Heart left ventricle (tissue), 16 donors: ENCODE measurements around the gene FOXE1. TPM values are rescaled to one million over a fixed set of nuclear protein-coding genes. Genes with fewer than 3 reads are reported as not detected.

Experiments used
- ATAC-seq, 4 donors: fragments of 200-7000 bp; cut with Tn5 transposase; one replicate each; pipeline ENCODE4 v1.9.1; 2020 to 2022; ENCODE audit warnings: moderate library complexity in 4 of 4, mild to moderate bottlenecking in 3 of 4, moderate number of reproducible peaks in 1 of 4
- DNase-seq, 5 donors: peaks; one replicate each; pipeline ENCODE4 v3.0.0-alpha.2; 2020
- H3K27ac ChIP-seq, 12 donors: fragments of 200-600 bp; sonication (generic) in 4 of 12; one replicate each; pipeline versions ENCODE4 v1.5.0 to v1.8.0; 2016 to 2022; ENCODE audit warnings: mild to moderate bottlenecking in 2 of 12
- H3K27me3 ChIP-seq, 9 donors: fragments of 200-600 bp; sonication (generic) in 2 of 9; one replicate each; pipeline versions ENCODE4 v1.5.1 to v1.8.0; 2016 to 2022; ENCODE audit warnings: mild to moderate bottlenecking in 3 of 9
- H3K36me3 ChIP-seq, 9 donors: fragments of 200-600 bp; sonication (generic) in 2 of 9; one replicate each; pipeline versions ENCODE4 v1.5.0 to v1.8.0; 2018 to 2022; ENCODE audit warnings: mild to moderate bottlenecking in 2 of 9
- H3K4me1 ChIP-seq, 12 donors: fragments of 200-600 bp; sonication (generic) in 4 of 12; one replicate each; pipeline versions ENCODE4 v1.5.0 to v1.8.0; 2016 to 2022; ENCODE audit warnings: mild to moderate bottlenecking in 3 of 12
- H3K4me3 ChIP-seq, 12 donors: fragments of 200-600 bp; sonication (generic) in 4 of 12; one replicate each; pipeline versions ENCODE4 v1.5.0 to v1.8.0; 2017 to 2022; ENCODE audit warnings: mild to moderate bottlenecking in 9 of 12, moderate library complexity in 4 of 12
- H3K9me3 ChIP-seq, 12 donors: fragments of 200-600 bp; sonication (generic) in 4 of 12; one replicate each; pipeline versions ENCODE4 v1.5.0 to v1.8.0; 2016 to 2022; ENCODE audit warnings: mild to moderate bottlenecking in 1 of 12
- POLR2A ChIP-seq, 2 donors: fragments of 450-650 bp; IDR thresholded peaks; one replicate each; pipeline ENCODE4 v1.6.1; 2017; ENCODE audit warnings: antibody characterized with exemption in 2 of 2, mild to moderate bottlenecking in 2 of 2, moderate library complexity in 2 of 2
- WGBS, 4 donors: extraction: QIAGEN DNeasy Blood & Tissue Kit in 2 of 4; methylation state at CpG; one replicate each; pipeline versions ENCODE4 v1.1.5 to v1.1.7; 2013 to 2018; 5-methylcytosine and 5-hydroxymethylcytosine counted together
- intact Hi-C, 10 donors: fragments of 100-400 bp; cut with DNase I; formaldehyde crosslinking; loops; one replicate each; pipeline versions ENCODE4 v1.11.1 to v1.14.2; 2022
- polyA plus RNA-seq, 2 donors: library from polyadenylated mRNA; stranded (reverse); fragments of 200-250 nt; gene quantifications; one replicate each; pipeline ENCODE4 v1.2.3, GENCODE V29; 2013
- total RNA-seq, 9 donors: library from RNA; depleted of rRNA in 2 of 9; stranded (reverse); fragments of >200 nt in 2 of 9; fragmentation: NEBNext Ultra II Directional in 3 of 9; extraction: Animal tissue kit (Norgen Biotek cat#: 25700) in 3 of 9; gene quantifications; one replicate each; pipeline versions ENCODE4 v1.1.0 to v1.2.4, GENCODE V29; 2016 to 2023
- TF ChIP-seq, protein P1 (sequence below), 12 donors: fragments of 200-600 bp; sonication (generic) in 4 of 12; IDR thresholded peaks; one replicate each; pipeline versions ENCODE4 v1.5.0 to v1.8.0; 2018 to 2022; ENCODE audit warnings: antibody characterized with exemption in 12 of 12, mild to moderate bottlenecking in 5 of 12
- donor health status: ischemic (EF 13 %, LVEDD 7.1; RV severe dilation, severe dysfunction).
- donor health status: healthy with polysubstance abuse.
- donor health status: DM: no; HTN: yes; CAD: no.
- donor health status: DM: no; HTN: no; CAD: no.
- donor health status: ischemic (EF 25% LVEDD 6.9; RV normal size, moderate dysfunction).
- donor health status: ischemic (EF 25% LVEDD 5.7; RV mildly dilated, moderate dysfunction).
- donor health status: healthy.
- donor health status: DM: yes; HTN: yes; CAD: no.
- donor health status: ischemic (EF 35%, LVEDD 5.7; RV mildly dilated, moderate dysfunction).
- donor health status: nonischemic (EF 11% LVEDD 7.7; RV severe dilation, severe dysfunction).
- donor health status: DM: yes; HTN: yes; CAD: no.
- donor health status: PGD.
- donor health status: ischemic (EF 29% LVEDD 5.4; RV normal size, mild dysfunction).
- donor health status: nonischemic (EF 23%, LVEDD 6.1; RV moderate dilation, normal function).

Gene FOXE1
- total and polyA plus RNA-seq, 11 donors: not detected

DNA sequence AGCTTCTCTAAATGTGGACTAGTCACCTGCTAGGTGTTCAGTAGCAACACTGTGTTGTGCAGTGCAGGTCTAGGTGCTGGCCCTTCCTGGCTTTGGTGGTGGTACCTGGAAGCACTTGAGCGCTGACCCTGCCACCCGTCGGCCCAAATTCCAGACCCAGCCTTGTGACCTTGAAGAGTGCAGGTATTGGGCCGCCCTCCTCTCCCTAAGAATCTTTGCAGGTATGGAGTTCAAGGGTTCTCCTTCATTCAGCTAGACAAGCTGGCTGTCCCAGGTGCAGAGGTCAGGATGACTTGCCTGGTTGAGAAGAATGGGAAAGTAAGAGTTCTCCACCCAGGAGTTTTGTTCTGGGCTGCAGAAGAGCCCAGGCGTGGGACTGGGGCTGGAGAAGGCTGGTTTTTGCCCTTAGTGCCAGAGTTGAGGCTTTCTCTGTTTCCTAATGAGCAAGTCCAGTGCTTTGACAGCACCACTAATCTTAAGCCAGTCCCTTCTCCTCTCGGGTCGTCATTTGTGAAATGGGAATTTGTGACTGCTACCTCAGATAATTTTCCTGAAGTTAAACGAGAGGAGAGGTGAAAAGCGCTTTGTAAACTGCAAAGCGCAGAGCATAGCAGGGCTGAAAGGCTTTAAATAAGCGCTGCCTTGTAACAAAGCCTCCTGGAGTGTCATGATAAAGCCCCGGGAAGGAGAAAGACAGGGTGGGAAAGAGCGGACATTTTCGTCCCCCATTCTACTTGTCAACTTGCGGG lies 4.0 kb downstream of the FOXE1 start:
- intact Hi-C loops: no loop called here
- ATAC-seq (no peak), DNase-seq (no peak)
- Histone ChIP-seq H3K9me3 (no peaks in the 10 kb centered on the region), H3K4me1 (peaks cover 0 to 39% (median 10%) of the 10 kb centered on the region in 12 donors), H3K36me3 (no peaks in the 10 kb centered on the region), H3K27me3 (peaks cover 61 to 100% (median 89%) of the 10 kb centered on the region in 9 donors), H3K27ac (no peak overlapping the region), H3K4me3 (no peak overlapping the region)
- TF ChIP-seq, protein P1, sequence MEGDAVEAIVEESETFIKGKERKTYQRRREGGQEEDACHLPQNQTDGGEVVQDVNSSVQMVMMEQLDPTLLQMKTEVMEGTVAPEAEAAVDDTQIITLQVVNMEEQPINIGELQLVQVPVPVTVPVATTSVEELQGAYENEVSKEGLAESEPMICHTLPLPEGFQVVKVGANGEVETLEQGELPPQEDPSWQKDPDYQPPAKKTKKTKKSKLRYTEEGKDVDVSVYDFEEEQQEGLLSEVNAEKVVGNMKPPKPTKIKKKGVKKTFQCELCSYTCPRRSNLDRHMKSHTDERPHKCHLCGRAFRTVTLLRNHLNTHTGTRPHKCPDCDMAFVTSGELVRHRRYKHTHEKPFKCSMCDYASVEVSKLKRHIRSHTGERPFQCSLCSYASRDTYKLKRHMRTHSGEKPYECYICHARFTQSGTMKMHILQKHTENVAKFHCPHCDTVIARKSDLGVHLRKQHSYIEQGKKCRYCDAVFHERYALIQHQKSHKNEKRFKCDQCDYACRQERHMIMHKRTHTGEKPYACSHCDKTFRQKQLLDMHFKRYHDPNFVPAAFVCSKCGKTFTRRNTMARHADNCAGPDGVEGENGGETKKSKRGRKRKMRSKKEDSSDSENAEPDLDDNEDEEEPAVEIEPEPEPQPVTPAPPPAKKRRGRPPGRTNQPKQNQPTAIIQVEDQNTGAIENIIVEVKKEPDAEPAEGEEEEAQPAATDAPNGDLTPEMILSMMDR (IDR thresholded peaks at IDR 0.05): no peak
- TF ChIP-seq POLR2A (IDR thresholded peaks at IDR 0.05): no peak
- 5 to 11% (median 7%) methylated on average over 14 to 15 of the region's 15 CpGs for WGBS, 4 donors

DNA sequence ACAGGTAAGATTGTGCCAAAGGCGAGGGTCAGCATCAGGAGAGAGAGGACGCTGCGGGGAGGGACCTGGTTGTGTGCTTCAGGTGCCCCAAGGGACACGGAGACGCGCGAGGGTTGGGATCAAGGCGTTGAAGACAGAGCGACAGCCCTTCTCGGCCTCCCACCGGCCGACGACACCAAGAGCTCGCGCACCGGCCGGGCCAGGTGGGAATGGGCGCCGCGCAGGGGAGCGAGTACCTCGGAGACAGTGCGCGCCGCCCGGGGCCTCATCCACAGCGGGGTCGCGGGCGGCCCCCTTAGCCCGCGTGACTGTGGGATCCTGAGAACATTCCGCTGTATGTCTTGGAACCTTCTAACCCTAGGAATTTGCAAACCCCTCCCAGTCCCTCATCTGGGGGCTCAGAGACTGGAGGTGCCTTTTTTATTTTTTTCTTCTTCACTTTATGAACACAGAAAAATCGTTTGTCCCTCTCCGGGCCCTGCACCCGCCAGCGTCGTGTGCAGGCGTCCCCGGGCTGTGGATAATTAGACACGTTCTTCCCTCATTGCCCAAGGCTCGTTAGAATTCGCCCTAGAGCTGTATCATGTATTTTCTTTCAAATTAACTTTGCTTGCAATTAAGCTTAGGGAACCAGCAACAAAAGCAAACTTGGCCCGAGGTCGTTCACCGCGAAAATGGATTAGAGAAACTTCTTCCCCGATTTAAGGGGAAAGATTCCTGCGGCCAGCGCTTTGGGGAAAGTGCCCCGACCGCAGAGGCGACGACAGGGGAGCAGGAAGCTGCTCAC lies 4.8 kb downstream of the FOXE1 start:
- TF ChIP-seq POLR2A (IDR thresholded peaks at IDR 0.05): no peak
- no peak overlapping the region for H3K4me3 ChIP-seq
- ATAC-seq (no peak), DNase-seq (no peak)
- intact Hi-C loops: no loop called here
- no peak overlapping the region for H3K27ac ChIP-seq
- 2 to 4% (median 3%) methylated on average over 49 to 54 of the region's 54 CpGs for WGBS, 4 donors
- no peaks in the 10 kb centered on the region for H3K9me3 ChIP-seq
- peaks cover 53 to 96% (median 82%) of the 10 kb centered on the region in 9 donors for H3K27me3 ChIP-seq
- H3K36me3 ChIP-seq: no peaks in the 10 kb centered on the region
- H3K4me1 ChIP-seq: peaks cover 0 to 32% (median 8%) of the 10 kb centered on the region in 12 donors

- TF ChIP-seq POLR2A (IDR thresholded peaks at IDR 0.05): no peak
- TF ChIP-seq, protein P1 (IDR thresholded peaks at IDR 0.05): no peak
- no peaks in the 10 kb centered on the region for H3K36me3 ChIP-seq
- no peaks in the 10 kb centered on the region for H3K9me3 ChIP-seq
- no peak for ATAC-seq
- no peak overlapping the region for H3K4me3 ChIP-seq
- intact Hi-C loops: no loop called here
- DNase-seq: no peak
- 5 to 16% (median 8%) methylated on average over 6 of the region's 6 CpGs for WGBS, 4 donors
- peaks cover 0 to 26% (median 3%) of the 10 kb centered on the region in 12 donors for H3K4me1 ChIP-seq
- peaks cover 48 to 96% (median 79%) of the 10 kb centered on the region in 9 donors for H3K27me3 ChIP-seq
- no peak overlapping the region for H3K27ac ChIP-seq
Measured at GRCh38 chr9:97858393-97858713, 5.3 kb downstream of the FOXE1 start.

DNA sequence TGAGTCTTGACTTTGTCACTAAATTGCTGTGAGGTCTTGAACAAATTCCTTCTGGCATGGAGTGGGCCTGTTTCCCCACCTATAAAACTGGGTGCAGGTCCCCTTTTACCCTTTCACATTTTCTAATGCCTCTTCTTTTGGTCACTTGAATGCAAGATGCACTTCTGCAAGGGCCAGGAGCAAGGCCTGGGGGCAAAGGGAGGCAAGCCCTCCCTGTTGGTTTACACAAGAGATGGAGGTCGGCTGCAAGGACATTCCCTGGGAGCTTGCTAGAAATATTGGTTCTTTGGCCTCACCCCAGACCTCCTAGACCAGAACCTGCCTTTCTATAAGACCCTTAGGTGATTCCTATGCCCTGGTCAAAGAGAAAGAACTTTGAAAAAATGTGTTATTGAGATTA lies 5.8 kb downstream of the FOXE1 start:
- no peaks in the 10 kb centered on the region for H3K9me3 ChIP-seq
- H3K4me1 ChIP-seq: peaks cover 0 to 21% (median 0%) of the 10 kb centered on the region in 12 donors
- H3K4me3 ChIP-seq: no peak overlapping the region
- no peak for ATAC-seq
- H3K27me3 ChIP-seq: peaks cover 43 to 91% (median 74%) of the 10 kb centered on the region in 9 donors
- TF ChIP-seq POLR2A (IDR thresholded peaks at IDR 0.05): no peak
- intact Hi-C loops: no loop called here
- DNase-seq: no peak
- no peaks in the 10 kb centered on the region for H3K36me3 ChIP-seq
- H3K27ac ChIP-seq: no peak overlapping the region
- WGBS, 4 donors: 21 to 38% (median 32%) methylated on average over 1 of the region's 1 CpG

GRCh38 chr9:97859346-97859745 lies 6.3 kb downstream of the FOXE1 start:
- Histone ChIP-seq H3K4me3 (no peak overlapping the region), H3K4me1 (peaks cover 0 to 16% (median 0%) of the 10 kb centered on the region in 12 donors), H3K36me3 (no peaks in the 10 kb centered on the region), H3K9me3 (no peaks in the 10 kb centered on the region), H3K27me3 (peaks cover 38 to 91% (median 70%) of the 10 kb centered on the region in 9 donors), H3K27ac (no peak overlapping the region)
- intact Hi-C loops: no loop called here
- 27 to 42% (median 40%) methylated on average over 2 of the region's 2 CpGs for WGBS, 4 donors
- DNase-seq: no peak
- ATAC-seq: no peak
- no peak for TF ChIP-seq POLR2A (IDR thresholded peaks at IDR 0.05)
- TF ChIP-seq, protein P1 (IDR thresholded peaks at IDR 0.05): no peak
